Measurements from ENCODE around the gene HEY2. TPM values are rescaled to one million over a fixed set of nuclear protein-coding genes. Genes with fewer than 3 reads are reported as not detected.

HEY2 gene
- total RNA-seq, 1 donor from 2014 or later, result 10.8 TPM

DNA sequence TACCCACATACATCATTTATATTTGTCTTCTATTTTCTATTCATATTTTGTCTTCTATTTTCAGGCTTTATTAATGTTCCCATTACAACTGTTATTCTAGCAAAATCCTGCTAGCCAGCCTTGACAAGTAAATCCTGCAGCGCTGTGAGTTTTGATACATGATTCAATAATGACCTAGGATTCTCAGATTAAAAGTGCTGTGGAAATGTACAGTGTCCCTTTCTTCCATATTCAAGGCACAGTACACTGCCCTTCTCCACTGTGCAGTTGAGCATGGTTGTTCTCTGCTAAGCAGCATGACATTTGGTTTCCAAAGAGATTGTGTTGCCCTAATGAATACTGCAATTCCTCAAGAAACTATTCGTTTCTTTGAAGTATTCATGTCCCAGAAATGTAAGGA lies 5.8 kb upstream of the HEY2 start:
- Mint-ChIP-seq H3K27me3 (ENCODE audit: low read depth) (peaks cover 89% of the 10 kb centered on the region), H3K27ac (ENCODE audit: unreplicated experiment) (no peak overlapping the region)
- TF ChIP-seq, protein P1, sequence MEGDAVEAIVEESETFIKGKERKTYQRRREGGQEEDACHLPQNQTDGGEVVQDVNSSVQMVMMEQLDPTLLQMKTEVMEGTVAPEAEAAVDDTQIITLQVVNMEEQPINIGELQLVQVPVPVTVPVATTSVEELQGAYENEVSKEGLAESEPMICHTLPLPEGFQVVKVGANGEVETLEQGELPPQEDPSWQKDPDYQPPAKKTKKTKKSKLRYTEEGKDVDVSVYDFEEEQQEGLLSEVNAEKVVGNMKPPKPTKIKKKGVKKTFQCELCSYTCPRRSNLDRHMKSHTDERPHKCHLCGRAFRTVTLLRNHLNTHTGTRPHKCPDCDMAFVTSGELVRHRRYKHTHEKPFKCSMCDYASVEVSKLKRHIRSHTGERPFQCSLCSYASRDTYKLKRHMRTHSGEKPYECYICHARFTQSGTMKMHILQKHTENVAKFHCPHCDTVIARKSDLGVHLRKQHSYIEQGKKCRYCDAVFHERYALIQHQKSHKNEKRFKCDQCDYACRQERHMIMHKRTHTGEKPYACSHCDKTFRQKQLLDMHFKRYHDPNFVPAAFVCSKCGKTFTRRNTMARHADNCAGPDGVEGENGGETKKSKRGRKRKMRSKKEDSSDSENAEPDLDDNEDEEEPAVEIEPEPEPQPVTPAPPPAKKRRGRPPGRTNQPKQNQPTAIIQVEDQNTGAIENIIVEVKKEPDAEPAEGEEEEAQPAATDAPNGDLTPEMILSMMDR (conservative IDR thresholded peaks at IDR 0.05), result no peak

DNA sequence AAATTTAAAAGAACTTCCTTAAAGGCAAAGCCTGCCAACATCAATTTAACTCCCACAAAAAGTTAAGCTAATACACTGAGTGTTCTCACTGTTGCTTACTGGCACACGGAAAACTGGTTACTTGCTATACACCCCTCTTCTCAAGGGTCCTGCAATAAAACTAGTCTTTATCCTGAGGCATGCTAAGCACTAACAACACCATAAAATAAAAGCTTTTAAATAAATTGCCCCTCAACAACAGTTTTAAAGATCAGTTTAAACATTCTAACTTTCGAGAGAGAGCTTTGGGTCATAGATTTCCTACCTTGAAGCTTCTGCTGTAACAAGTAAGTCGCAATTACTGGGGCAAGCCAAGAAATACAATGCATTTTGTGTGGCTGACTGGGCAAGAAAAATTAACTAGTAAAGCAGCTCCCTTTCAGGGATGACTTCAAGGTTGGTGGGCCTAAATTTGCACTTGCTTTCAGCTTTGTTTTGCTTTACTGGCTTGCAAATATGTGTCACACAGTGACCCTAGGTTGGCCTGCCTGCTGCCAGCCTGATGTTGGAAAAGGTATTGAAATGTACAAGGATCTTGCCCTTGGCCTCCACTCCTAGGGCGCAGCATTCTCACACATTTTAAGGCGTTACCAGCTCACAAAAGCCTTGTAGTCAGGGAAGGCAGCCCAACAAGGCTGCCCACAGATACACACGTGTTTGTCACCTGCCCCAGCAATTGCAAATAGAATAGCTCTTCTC lies 4.0 kb upstream of the HEY2 start:
- H3K27me3 Mint-ChIP-seq (ENCODE audit: low read depth), result peaks cover 89% of the 10 kb centered on the region
- no peak overlapping the region for H3K27ac Mint-ChIP-seq (ENCODE audit: unreplicated experiment)
- TF ChIP-seq, protein P1 (conservative IDR thresholded peaks at IDR 0.05), result no peak
- DNase-seq (ENCODE audit: low read depth, low spot score), result no peak
- no peaks in the 10 kb centered on the region for H3K36me3 Mint-ChIP-seq (ENCODE audit: low read depth)
- no peaks in the 10 kb centered on the region for H3K9me3 Mint-ChIP-seq
- H3K4me1 Mint-ChIP-seq, result peaks cover 37% of the 10 kb centered on the region
- no peak overlapping the region for H3K4me3 Mint-ChIP-seq

More for the DNA sequence above, 5.8 kb upstream of the HEY2 start:
- Mint-ChIP-seq H3K36me3 (ENCODE audit: low read depth) (no peaks in the 10 kb centered on the region), H3K9me3 (no peaks in the 10 kb centered on the region), H3K4me3 (no peak overlapping the region), H3K4me1 (peaks cover 25% of the 10 kb centered on the region)
- DNase-seq (ENCODE audit: low read depth, low spot score), result no peak

DNA sequence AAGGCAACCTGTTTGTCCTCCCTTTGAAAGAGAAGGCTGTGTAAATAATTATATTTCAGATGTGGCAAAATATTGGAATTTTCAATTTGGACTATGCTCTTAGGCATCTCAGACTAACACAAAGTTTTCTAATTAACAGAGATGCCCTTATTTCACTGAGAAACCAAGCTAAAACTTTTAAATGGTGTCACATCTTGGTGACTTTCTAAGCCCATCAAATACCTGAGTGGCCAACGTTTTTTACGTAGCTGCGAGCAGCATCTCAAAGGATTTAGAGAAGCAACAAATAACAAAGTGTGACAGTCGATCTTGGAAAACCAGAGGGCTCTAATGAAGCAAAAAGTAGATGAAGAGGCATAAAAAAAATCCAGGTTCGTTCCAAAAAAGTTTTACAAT lies 3.4 kb upstream of the HEY2 start:
- no peaks in the 10 kb centered on the region for H3K9me3 Mint-ChIP-seq
- TF ChIP-seq, protein P1 (conservative IDR thresholded peaks at IDR 0.05), result no peak
- peaks cover 41% of the 10 kb centered on the region for H3K4me1 Mint-ChIP-seq
- DNase-seq (ENCODE audit: low read depth, low spot score), result no peak
- no peak overlapping the region for H3K27ac Mint-ChIP-seq (ENCODE audit: unreplicated experiment)
- H3K36me3 Mint-ChIP-seq (ENCODE audit: low read depth), result no peaks in the 10 kb centered on the region
- peaks cover 90% of the 10 kb centered on the region for H3K27me3 Mint-ChIP-seq (ENCODE audit: low read depth)
- H3K4me3 Mint-ChIP-seq, result peak overlapping the region; percentile 78

DNA sequence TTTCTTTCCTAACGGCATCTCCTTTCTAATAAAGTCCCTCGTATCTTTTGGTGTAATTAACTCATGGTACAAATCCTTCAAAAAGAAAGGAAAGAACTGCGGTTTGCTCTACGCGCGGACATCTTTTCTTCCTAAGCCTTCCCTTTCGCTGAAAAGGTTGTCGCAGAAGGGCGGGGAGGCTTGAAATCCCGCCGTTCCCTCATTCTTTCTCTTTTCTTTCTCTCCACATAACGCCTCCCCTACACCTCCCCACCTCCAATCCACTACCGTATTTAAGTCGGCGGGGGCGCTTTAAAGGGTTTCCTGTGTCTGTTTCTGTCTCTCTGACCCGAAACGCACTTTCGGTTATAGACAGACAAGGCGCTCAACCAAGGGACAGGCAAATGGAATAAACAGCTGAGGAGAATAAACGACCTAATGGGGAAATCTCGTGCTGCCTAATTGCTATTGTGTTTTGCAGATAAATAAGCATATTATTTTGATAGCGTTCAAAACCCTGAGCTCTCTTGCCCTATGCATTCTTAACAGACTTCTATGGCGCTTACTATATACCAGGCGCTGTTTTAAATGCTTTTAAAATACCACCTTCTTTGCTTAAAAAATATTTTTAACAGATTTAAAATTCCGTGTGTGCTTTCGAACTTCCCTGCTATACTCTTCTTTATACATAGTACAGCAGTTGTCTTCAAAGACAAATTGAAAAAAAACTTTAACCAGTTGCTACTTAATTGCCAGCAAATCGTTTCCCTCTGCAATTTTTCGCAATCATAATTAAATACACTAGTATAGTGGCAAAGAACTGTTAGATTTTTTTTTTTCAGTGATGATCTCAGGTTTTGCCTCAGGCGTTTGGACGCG lies 2.5 kb upstream of the HEY2 start:
- H3K4me1 Mint-ChIP-seq, result peaks cover 49% of the 10 kb centered on the region
- peak overlapping the region; percentile 40 for H3K27ac Mint-ChIP-seq (ENCODE audit: unreplicated experiment)

More for the DNA sequence above, 2.5 kb upstream of the HEY2 start:
- no peaks in the 10 kb centered on the region for H3K9me3 Mint-ChIP-seq
- peak overlapping the region; percentile 78 for H3K4me3 Mint-ChIP-seq
- TF ChIP-seq, protein P1 (conservative IDR thresholded peaks at IDR 0.05), result no peak
- DNase-seq (ENCODE audit: low read depth, low spot score), result peak; percentile 35
- peaks cover 91% of the 10 kb centered on the region for H3K27me3 Mint-ChIP-seq (ENCODE audit: low read depth)
- H3K36me3 Mint-ChIP-seq (ENCODE audit: low read depth), result no peaks in the 10 kb centered on the region
